ENCODE results near the gene UGT3A1. TPM values are rescaled to one million over a fixed set of nuclear protein-coding genes. Genes with fewer than 3 reads are reported as not detected.
"Not testable (repeated sequence)": the region's sequence is repeated elsewhere in the genome, so short reads cannot be mapped to it uniquely, and the experiment has no call there.

UGT3A1 gene, protein sequence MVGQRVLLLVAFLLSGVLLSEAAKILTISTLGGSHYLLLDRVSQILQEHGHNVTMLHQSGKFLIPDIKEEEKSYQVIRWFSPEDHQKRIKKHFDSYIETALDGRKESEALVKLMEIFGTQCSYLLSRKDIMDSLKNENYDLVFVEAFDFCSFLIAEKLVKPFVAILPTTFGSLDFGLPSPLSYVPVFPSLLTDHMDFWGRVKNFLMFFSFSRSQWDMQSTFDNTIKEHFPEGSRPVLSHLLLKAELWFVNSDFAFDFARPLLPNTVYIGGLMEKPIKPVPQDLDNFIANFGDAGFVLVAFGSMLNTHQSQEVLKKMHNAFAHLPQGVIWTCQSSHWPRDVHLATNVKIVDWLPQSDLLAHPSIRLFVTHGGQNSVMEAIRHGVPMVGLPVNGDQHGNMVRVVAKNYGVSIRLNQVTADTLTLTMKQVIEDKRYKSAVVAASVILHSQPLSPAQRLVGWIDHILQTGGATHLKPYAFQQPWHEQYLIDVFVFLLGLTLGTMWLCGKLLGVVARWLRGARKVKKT
- not detected in 2 replicates for total RNA-seq (2014; rRNA removed; shearing (Covaris generic))

DNA sequence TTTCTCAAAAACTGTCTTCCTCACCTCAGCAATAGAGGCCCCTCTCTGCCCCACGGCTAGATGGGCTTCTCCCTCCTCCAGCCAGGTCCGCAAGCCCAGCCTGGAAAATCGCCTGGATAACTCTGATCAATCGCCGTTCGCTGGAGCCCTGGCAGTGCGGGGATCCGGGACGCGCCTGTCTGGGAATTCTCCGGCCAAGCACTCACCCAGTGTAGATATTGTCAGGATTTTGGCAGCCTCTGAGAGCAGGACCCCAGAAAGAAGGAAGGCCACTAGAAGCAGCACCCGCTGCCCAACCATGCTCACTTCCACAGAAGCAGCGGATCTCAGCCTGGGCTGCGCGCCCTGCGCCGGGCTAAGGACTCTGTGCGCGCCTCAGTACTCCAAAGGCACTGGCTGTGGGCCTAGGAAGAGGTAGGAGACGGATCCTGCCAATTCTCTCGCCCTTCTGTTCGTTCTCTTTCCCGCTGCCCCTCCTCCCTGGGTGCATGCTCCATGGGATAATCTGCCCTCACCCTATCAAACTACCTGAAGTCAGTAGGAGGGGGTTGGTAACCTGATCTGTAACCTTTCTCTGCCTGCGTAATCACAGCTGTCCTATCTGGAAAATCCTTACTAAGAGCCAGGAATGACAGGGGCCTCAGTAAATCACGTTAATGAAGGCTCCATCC, at the start of gene UGT3A1:
TSS of gene UGT3A1 (minus strand) at position 450 of the 671 bp plus-strand sequence. CDS start at position 300, 150 bp downstream.
- DNase-seq (ENCODE audit: low spot score) = no peak

DNA sequence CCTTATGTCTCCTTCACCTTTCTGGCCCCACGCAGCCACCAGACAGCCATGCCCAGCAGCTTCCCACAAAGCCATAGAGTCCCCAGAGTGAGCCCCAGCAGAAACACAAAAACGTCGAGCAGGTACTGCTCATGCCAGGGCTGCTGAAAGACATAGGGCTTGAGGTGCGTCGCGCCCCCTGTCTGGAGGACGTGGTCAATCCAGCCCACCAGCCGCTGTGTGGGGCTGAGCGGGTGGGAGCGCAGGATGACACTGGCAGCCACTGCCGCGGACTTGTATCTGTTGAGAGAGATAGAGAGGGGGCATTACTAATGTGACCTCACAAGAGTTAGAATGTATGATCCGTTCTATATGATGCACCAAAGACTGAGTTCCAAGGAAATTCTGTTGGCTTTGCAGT, 44.5 kb upstream of the UGT3A1 start:
- DNase-seq (ENCODE audit: low spot score) = no peak

DNA sequence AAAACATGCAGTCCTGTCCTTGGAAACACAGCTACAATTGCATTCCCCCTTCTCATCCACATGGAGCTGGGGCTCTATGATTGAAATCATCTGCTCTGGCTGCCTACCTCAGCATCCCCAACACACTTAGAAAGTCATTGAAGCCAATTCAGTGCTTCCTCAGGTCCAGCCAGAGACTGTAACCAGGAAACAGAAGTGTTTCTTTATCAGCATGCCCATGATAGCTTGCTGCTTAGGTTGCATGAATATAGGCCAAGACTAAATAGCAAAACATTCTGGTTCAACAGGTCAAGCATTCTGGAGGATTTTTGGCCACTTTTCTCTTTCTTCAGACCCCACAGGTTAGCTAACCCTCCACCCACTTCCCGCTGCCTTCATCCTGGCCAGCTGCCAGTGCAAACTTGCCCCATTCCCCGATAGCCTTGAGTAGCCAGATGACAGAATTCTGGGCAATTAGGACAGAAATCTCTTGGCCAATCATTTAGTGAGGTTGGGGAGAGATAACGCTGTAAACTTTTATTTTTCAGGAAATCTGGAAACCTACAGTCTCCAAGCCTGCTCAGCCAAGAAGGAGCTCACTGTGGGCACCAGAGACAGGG, 43.4 kb upstream of the UGT3A1 start:
- DNase-seq (ENCODE audit: low spot score) = not testable (repeated sequence)

DNA sequence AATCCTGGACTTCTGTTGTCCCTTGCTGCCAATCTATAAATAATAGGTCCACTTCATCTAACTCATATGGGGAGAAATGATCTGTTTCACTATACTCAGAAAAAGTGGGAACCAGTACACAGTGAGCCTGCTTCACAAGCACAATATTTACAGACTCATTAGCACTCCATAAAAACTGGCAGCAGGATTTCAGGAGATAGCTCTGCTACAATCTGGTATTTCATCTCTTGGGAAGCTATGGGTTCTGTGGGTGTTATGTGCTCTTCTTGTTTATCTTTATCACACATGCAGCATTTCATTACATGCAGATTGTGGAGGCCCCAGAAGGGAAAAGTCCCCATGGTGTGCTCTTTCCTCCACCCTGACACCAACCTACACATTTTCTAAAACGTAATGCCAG, 42.3 kb upstream of the UGT3A1 start:
- no peak for DNase-seq (ENCODE audit: low spot score)

DNA sequence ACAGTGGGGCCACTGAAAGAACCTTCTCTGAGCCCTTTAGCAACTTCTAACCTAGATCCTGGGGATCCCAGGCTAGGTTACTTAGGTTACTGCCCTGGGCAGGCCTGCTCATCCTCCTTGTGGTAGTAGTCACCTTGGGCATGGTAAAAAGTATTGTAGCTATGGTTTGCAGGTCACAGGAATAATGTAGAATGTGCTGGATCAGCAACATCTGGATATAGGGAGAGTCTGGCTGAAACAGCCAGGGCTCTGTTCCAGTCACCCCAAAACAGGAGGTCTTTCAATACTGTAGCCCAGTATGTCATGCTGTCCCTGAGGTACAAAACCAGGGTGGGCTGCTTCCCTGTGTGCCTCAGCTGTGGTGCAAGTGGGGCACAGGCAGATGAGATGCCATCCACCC, 41.9 kb upstream of the UGT3A1 start:
- no peak for DNase-seq (ENCODE audit: low spot score)

DNA sequence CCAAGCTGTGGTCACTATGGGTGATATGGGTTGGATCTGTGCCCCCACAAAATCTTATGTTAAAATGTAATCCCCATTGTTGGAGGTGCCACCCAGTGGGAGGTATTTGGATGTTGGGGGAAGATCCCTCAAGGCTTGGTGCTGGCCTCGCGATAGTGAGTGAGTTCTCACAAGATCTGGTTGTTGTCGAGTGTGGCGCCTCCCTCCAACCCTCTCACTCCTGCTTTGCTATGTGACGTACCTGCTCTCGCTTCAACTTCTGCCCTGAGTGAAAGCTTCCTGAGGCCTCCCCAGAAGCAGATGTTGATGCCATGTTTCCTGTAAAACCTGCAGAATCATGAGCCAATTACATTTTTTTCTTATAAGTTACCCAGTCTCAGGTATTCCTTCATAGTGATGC, 40.0 kb upstream of the UGT3A1 start:
- no peak for DNase-seq (ENCODE audit: low spot score)

DNA sequence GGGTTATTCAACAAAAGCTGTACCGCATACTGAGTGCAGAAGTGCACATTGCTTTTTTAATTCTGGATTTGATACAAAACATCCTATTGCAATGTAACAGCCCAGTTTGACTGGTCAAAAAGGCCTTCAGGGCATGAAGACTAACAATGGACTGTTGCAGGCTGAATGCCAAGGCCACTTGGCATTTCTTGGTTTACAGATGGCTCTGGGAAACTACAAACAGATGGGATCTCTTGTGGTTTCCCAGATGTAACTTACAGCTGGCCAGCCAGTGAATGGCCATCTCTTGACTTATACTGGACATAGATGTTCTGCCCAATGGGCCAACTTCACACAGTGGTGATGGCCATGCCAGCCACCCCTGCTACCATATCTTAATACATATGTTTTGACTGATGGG, 38.7 kb upstream of the UGT3A1 start:
- DNase-seq (ENCODE audit: low spot score) = no peak

DNA sequence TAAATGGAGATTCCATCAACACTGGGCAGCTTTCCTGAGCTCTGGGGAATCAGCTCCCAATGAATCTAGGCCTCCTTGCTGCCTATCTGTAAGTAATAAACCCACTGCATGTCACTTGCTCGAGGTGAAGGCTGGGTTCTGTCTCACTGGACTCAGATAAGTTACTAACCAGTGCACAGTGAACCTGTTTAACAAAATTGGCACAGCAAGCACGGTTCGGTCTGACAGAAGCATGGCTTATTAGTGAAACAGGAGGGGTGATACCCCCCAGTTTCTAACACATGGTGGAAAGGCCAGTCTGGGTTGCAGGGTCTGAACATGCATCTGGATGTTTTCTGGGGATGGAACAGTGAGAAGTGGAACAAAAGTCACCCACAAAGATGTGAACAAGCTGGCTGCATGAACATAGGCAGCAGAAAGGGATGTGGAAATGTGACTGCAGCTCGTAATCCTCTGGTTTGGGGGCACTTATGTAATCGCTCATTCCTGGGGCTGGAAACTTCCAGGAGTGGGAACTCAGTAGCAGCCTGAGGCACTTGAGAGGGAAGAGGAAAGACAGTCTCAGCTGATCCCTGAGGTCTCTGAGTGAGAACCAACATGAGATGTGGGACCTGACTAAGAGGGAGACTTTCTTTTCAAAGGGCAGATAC, 37.8 kb upstream of the UGT3A1 start:
- no peak for DNase-seq (ENCODE audit: low spot score)

DNA sequence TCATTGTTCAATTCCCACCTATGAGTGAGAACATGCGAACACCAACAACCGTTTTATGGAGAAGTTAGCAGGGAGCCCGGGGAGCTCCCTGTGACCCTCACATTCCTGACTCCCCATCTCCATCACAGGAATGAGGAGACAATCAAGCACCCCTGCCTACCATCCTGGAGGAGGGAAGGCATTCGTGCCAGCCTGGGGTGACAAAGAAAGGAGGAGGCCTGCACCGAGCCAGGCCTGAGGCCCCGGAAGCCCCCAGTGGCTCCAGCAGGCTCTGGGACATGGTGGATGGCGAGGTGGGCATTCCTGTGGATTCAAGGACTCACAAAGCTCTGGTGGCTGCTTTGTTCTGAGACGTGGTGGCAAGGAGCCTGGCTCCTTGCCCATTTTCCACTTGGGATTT, 36.5 kb upstream of the UGT3A1 start:
- DNase-seq (ENCODE audit: low spot score) = no peak

DNA sequence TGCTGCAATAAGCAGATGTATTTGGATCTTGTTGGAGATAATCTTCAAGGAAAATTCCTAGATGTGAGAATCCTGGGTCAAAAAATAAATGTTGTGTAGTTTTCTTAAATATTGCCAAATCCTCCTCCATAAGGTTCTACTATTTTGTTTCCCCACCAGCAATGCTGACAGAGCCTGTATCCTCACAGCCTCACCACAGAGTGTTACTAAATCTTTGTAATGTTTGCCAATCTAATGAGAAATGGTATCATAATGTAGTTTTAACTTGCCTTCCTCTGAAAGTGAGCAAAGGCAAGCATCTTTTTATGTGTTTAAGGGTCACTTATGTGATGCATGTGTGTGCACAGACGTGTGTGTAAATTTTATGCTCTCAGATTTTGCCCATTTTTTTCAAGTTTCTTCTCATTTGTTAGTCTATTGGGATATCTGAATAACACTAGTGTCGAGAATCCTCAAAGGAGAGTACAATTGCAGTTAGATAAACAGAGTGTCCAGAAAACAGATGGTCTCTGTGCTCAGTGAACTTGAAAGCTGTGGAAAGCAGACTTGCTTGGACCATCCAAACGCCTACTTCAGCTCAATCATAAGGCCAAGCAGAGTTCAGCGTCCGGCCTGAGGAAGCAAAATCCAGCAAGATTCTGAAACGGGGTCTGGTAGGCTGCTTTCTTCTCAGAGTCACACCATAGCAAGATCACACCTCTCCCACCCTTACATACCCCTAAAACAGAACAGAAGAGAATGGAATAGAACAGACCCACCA, 35.7 kb upstream of the UGT3A1 start:
- DNase-seq (ENCODE audit: low spot score) = no peak

DNA sequence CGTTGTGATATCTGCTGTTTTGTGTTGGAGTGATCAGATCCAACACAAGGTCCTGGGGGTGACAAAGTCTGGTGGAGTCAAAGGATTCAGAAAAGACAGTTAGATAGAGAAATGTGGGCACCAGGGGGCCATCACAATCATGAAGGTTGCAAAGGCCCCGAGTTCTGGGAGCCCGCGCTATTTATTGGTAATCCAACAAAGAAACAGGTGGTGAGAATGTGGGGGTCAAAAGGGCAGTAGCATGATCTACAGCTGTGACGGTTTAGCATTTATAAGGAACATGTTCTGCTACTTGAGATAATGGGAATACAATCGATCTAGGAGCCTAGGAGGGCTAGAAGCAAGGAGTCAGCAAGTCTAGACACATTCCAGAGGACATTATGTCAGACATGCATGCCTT, 31.1 kb upstream of the UGT3A1 start:
- not testable (repeated sequence) for DNase-seq (ENCODE audit: low spot score)

DNA sequence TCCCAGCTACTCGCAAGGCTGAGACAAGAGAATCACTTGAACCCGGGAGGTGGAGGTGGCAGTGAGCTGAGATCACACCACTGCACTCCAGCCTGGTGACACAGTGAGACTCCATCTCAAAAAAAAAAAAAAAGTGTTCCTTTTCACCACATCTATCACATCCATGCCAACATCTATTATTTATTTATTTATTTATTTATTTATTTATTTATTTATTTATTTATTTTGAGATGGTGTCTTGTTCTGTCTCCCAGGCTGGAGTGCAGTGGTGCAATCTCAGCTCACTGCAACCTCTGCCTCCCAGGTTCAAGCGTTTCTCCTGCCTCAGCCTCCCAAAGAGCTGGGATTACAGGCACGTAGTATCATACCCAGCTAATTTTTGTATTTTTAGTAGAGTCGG, 28.4 kb upstream of the UGT3A1 start:
- not testable (repeated sequence) for DNase-seq (ENCODE audit: low spot score)

DNA sequence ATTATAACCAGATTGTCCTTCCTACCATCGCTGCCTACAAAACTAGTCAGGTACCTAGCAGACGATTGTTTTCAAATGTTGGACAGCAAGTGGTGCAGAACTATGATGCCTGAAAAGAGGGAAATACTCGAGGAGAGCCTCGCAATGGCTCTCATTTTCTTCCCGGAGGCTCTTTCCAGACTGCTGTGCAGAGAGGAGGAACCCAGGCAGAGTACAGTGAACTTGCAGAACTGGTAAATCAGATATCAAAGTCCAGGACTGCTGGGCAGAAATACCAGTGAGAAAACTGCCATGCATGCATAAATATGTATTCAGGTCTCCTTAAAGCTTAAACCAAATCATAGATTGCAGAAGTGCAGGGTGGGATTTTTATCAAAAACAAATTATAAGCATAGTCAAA, 26.4 kb upstream of the UGT3A1 start:
- no peak for DNase-seq (ENCODE audit: low spot score)

DNA sequence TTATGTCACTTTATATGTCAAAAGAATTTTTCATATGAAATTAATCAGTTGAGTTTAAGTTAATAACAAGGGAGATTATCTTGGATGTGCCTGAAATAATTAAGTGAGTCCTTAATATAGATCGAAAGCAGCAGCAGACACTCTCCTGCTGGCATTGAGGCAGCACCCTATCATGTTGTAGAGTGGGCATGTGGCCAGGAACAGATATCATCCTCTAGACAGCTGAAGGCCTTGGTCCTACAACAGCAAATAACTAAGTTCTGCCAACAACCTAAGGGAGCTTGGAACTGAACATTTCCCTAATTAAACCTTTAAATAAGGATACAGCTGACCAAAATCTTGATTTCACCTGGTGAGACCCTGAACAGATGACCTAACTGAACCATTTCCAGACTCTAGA, 25.8 kb upstream of the UGT3A1 start:
- no peak for DNase-seq (ENCODE audit: low spot score)

DNA sequence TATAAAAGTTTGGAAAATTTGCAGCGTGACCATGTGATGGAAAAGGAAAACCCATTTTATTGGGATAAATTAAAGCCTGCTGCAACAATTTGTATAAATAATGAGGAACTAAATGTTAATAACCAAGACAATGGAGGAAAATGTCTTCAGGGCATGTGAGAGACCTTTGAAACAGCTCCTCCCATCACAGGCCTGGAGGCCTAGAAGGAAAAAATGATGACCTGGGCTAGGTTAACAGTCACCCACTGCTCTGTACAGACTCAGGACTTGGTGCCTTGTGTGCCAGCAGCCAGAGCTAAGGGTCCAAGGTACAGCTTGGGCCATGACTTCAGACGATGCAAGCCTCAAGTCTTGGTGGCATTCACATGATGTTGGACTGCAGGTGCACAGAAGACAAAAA, 22.0 kb upstream of the UGT3A1 start:
- no peak for DNase-seq (ENCODE audit: low spot score)

DNA sequence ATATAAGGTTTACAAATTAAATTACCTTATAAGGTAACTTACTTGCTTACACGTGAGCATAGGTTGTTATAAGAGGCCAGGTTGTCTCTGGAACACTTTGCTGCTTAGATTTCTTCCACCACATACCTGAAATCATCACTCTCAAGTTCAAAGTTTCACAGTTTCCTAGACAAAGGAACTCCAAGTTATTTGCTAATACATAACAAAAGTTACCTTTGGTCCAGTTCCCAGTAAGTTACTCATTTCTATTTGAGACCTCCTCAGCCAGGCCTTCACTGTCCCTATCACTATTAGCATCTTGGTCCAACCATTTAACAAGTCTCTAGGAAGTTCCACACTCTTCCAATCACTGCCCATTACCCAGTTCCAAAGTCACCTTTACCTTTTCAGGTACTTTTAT, 18.5 kb upstream of the UGT3A1 start:
- DNase-seq (ENCODE audit: low spot score) = no peak

DNA sequence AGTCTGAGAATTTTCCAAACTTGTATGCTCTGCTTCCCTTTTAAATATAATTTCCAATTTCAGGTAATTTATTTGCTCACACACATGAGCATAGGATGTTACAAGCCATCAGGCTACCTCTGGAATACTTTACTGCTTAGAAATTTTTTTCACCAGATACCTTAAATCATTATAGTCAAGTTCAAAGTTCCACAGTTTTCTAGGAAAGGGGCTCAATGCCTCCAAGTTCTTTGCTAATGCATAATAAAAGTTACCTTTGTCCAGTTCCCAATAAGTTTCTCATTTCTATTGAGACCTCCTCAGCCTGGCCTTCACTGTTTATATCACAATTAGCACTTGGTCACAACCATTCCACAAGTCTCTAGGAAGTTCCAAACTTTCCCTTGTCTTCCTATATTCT, 16.2 kb upstream of the UGT3A1 start:
- DNase-seq (ENCODE audit: low spot score) = no peak

DNA sequence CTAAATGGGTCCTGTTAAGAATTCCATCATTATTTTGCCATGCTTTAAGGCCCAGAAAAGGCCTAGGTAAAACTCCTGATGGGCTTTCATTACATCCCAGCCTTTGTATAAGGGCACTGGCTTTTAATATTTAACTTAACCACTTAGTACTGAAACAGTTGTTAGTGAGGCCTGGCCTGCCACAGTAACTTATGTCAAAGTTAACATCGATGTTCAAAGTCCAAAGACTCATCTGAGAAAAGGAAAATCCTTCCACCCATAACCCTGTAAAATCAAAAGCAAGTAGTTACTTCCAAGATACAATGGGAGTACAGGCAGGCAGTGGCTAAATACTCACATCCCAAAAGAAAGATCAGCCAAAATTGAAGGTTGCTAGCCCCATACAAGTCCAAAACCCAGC, 15.0 kb upstream of the UGT3A1 start:
- no peak for DNase-seq (ENCODE audit: low spot score)

DNA sequence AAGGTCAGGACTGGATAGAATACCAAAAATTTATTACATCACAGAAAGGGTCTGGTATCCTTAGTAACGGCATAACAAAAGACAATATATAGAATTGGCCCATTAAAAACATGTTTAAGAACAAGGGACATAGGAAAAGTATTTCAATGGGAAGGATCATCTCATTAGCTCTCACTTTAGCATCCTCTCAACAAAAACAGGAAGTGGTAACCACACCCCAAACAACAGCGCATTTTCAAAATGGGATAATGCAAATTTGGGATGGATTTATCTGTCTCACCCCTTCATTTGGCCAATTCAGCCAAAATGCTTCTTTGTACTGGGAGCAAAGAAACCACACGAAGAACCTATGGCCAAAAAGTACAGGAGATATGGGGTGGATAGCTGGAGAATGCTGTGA, 9.8 kb upstream of the UGT3A1 start:
- no peak for DNase-seq (ENCODE audit: low spot score)

DNA sequence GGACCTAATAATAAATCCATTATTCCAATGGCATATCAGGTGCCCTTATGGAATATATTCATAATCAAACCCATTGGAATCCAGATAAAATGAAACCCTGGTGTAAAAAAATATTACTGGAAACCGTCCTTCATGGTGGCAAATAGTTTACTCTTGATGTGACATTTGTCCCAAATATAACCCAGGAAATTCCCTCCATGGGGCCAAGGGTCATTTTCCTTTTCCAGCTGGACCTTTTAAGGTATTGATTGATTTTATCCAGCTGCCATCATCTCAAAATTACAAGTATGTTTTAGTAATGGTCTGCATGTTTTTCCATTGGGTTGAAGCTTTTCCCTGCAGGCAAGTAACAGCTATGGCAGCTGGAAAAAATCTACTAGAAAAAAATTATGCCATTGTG, 8.4 kb upstream of the UGT3A1 start:
- DNase-seq (ENCODE audit: low spot score) = no peak

DNA sequence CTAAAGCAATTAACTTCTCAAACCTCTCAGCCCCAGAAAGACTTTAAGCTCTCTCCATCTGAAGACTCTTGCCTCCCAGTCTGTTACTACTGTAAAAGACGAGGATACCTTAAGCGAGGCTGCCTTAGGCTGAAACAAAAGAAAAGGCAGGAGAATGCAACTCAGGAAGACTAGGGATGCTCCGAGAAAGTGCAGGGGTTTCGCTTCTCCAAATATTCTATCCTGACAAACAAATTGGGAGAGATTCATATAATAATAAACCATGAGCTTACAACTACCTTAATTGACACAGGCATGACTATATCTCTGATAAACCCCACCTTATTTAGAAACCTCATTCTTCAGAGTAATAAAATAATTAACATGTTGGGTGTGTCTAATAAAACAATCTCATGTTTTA, 4.9 kb upstream of the UGT3A1 start:
- no peak for DNase-seq (ENCODE audit: low spot score)

DNA sequence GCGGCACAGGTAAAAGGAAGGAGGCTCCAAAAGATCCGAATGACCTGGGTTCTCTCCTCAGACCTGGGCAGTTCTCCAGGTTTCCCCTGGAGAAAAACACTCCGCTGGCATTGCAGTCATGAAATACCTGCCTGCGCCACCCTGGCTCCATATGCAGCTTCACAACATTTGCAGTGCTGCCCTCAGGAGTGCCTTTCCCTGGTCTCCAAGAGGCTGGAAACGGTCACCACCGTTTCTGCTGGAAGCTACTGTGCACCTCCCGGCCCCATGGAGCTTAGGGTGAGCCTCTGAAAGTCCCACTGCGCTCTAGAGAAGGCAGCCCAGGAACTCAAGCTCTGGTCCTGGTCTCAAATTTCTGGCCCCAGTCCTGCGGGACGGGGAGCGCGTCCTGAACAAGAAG, 670 bp downstream of the UGT3A1 start:
- no peak for DNase-seq (ENCODE audit: low spot score)
